ENCODE results near the gene NFASC. TPM values are rescaled to one million over a fixed set of nuclear protein-coding genes. Genes with fewer than 3 reads are reported as not detected.

The NFASC gene
- total and polyA plus RNA-seq, 3 donors from 2014 or later: 9.9 to 13.9 (median 10.2) TPM

GRCh38 chr1:204932573-204932909 lies 61.9 kb downstream of the NFASC start:
- no peaks in the 10 kb centered on the region for H3K27me3 ChIP-seq
- intact Hi-C loops (cut with DNase I; ENCODE audit: low total_unique reads): loop anchor here (10.0 kb wide), 1 partner anchor 98 kb away; no protein-coding TSS in a partner anchor
- WGBS, 2 donors: 91 to 95% methylated on average over 7 of the region's 7 CpGs

GRCh38 chr1:204935155-204935554 lies 64.5 kb downstream of the NFASC start:
- no peaks in the 10 kb centered on the region for H3K27me3 ChIP-seq
- intact Hi-C loops (cut with DNase I; ENCODE audit: low total_unique reads): loop anchor here (10.0 kb wide), 1 partner anchor 100 kb away; no protein-coding TSS in a partner anchor
- no peaks in the 10 kb centered on the region for H3K36me3 ChIP-seq (ENCODE audit: low read depth, missing control alignments)
- no peak overlapping the region for H3K27ac ChIP-seq
- no peaks in the 10 kb centered on the region for H3K4me1 ChIP-seq
- no peak overlapping the region for H3K4me3 ChIP-seq
- DNase-seq: no peak
- H3K9me3 ChIP-seq: no peaks in the 10 kb centered on the region
- TF ChIP-seq, protein P1, sequence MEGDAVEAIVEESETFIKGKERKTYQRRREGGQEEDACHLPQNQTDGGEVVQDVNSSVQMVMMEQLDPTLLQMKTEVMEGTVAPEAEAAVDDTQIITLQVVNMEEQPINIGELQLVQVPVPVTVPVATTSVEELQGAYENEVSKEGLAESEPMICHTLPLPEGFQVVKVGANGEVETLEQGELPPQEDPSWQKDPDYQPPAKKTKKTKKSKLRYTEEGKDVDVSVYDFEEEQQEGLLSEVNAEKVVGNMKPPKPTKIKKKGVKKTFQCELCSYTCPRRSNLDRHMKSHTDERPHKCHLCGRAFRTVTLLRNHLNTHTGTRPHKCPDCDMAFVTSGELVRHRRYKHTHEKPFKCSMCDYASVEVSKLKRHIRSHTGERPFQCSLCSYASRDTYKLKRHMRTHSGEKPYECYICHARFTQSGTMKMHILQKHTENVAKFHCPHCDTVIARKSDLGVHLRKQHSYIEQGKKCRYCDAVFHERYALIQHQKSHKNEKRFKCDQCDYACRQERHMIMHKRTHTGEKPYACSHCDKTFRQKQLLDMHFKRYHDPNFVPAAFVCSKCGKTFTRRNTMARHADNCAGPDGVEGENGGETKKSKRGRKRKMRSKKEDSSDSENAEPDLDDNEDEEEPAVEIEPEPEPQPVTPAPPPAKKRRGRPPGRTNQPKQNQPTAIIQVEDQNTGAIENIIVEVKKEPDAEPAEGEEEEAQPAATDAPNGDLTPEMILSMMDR (IDR thresholded peaks at IDR 0.05): no peak
- TF ChIP-seq POLR2A (IDR thresholded peaks at IDR 0.05): no peak
- WGBS, 2 donors: 88 to 91% methylated on average over 3 of the region's 3 CpGs

More at GRCh38 chr1:204932573-204932909, 61.9 kb downstream of the NFASC start:
- DNase-seq: no peak
- TF ChIP-seq, protein P1 (IDR thresholded peaks at IDR 0.05): no peak
- no peaks in the 10 kb centered on the region for H3K9me3 ChIP-seq
- no peak overlapping the region for H3K4me3 ChIP-seq
- no peaks in the 10 kb centered on the region for H3K36me3 ChIP-seq (ENCODE audit: low read depth, missing control alignments)
- H3K4me1 ChIP-seq: no peaks in the 10 kb centered on the region
- H3K27ac ChIP-seq: no peak overlapping the region

GRCh38 chr1:204936765-204937164 lies 66.1 kb downstream of the NFASC start:
- no peaks in the 10 kb centered on the region for H3K36me3 ChIP-seq (ENCODE audit: low read depth, missing control alignments)
- no peaks in the 10 kb centered on the region for H3K27me3 ChIP-seq
- 48 to 71% methylated on average over 4 of the region's 4 CpGs for WGBS, 2 donors
- no peak for TF ChIP-seq POLR2A (IDR thresholded peaks at IDR 0.05)
- TF ChIP-seq, protein P1 (IDR thresholded peaks at IDR 0.05): no peak
- H3K9me3 ChIP-seq: no peaks in the 10 kb centered on the region
- no peak for DNase-seq
- no peaks in the 10 kb centered on the region for H3K4me1 ChIP-seq
- no peak overlapping the region for H3K4me3 ChIP-seq
- intact Hi-C loops (cut with DNase I; ENCODE audit: low total_unique reads): loop anchor here (10.0 kb wide), 1 partner anchor 102 kb away; no protein-coding TSS in a partner anchor
- no peak overlapping the region for H3K27ac ChIP-seq

DNA sequence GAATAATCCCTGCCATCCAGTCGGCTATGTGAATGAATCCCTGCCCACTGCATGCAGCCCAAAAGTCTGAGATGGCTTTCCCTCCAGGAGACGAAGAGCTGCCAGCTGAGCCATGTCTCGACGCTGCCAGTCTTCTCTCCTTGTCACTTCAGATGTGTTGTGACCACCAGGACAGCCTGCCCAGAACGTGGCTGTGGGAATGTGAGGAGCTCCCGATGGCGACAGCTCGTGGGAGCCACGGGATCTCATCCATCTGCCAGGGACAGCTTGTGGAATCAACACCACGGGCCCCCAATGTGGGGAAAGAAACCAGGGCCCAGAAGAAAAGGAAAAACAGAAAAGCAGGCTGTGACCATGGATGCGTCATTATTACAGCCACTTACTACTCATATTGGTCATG lies 67.2 kb downstream of the NFASC start:
- H3K9me3 ChIP-seq: no peaks in the 10 kb centered on the region
- no peaks in the 10 kb centered on the region for H3K4me1 ChIP-seq
- 84 to 93% methylated on average over 11 of the region's 11 CpGs for WGBS, 2 donors
- H3K36me3 ChIP-seq (ENCODE audit: low read depth, missing control alignments): no peaks in the 10 kb centered on the region
- intact Hi-C loops (cut with DNase I; ENCODE audit: low total_unique reads): loop anchor here (10.0 kb wide), 1 partner anchor 103 kb away; no protein-coding TSS in a partner anchor
- H3K27me3 ChIP-seq: no peaks in the 10 kb centered on the region
- H3K4me3 ChIP-seq: no peak overlapping the region
- H3K27ac ChIP-seq: no peak overlapping the region
- no peak for TF ChIP-seq POLR2A (IDR thresholded peaks at IDR 0.05)
- TF ChIP-seq, protein P1 (IDR thresholded peaks at IDR 0.05): no peak
- DNase-seq: no peak

GRCh38 chr1:204940591-204940990 lies 69.9 kb downstream of the NFASC start:
- WGBS, 2 donors: 89 to 90% methylated on average over 2 of the region's 2 CpGs

More at GRCh38 chr1:204940591-204940990, 69.9 kb downstream of the NFASC start:
- Histone ChIP-seq H3K9me3 (no peaks in the 10 kb centered on the region), H3K27me3 (no peaks in the 10 kb centered on the region), H3K4me3 (no peak overlapping the region), H3K27ac (no peak overlapping the region), H3K4me1 (no peaks in the 10 kb centered on the region), H3K36me3 (ENCODE audit: low read depth, missing control alignments) (no peaks in the 10 kb centered on the region)
- no peak for DNase-seq
- no peak for TF ChIP-seq POLR2A (IDR thresholded peaks at IDR 0.05)
- TF ChIP-seq, protein P1 (IDR thresholded peaks at IDR 0.05): no peak
- intact Hi-C loops (cut with DNase I; ENCODE audit: low total_unique reads): loop anchor here (10.0 kb wide), 1 partner anchor 136 kb away; no protein-coding TSS in a partner anchor

All from testis (tissue), 3 donors.